Pancreas (tissue), 10 donors: Measurements from ENCODE around the gene PFN4. TPM values are rescaled to one million over a fixed set of nuclear protein-coding genes. Genes with fewer than 3 reads are reported as not detected.

Experiments used
- ATAC-seq, 4 donors: fragments of 200-7000 bp; cut with Tn5 transposase; one replicate each; pipeline versions ENCODE4 v1.8.0 to v1.9.1; 2020; ENCODE audit warnings: mild to moderate bottlenecking in 4 of 4, moderate library complexity in 4 of 4
- DNase-seq, 6 donors: peaks; one replicate each; pipeline ENCODE4 v3.0.0-alpha.2; 2020
- FAIRE-seq: peaks from 2 replicates; lab custom pipeline; 2012; peaks lifted over from hg19 to GRCh38; lab: Jason Lieb, UNC
- H3K27ac ChIP-seq, 4 donors: fragments of 200-600 bp; sonication (generic); 1 replicate in 3 of 4; 2 replicates in 1 of 4; pipeline versions ENCODE4 v1.5.0 to v1.8.0; 2020
- H3K27me3 ChIP-seq, 4 donors: fragments of 200-600 bp; one replicate each; pipeline ENCODE4 v1.8.0; 2021
- H3K36me3 ChIP-seq, 3 donors: fragments of 200-600 bp; sonication (generic) in 1 of 3; one replicate each; pipeline versions ENCODE4 v1.5.0 to v1.8.0; 2020 to 2021
- H3K4me1 ChIP-seq, 3 donors: fragments of 200-600 bp; one replicate each; pipeline ENCODE4 v1.8.0; 2021
- H3K4me3 ChIP-seq, 4 donors: fragments of 200-600 bp; sonication (generic) in 2 of 4; one replicate each; pipeline versions ENCODE4 v1.5.0 to v1.8.0; 2020 to 2021
- H3K9me3 ChIP-seq, 4 donors: fragments of 200-600 bp; one replicate each; pipeline ENCODE4 v1.8.0; 2021
- CTCF ChIP-seq, 4 donors: fragments of 200-600 bp; sonication (generic) in 3 of 4; IDR thresholded peaks; one replicate each; pipeline versions ENCODE4 v1.5.0 to v1.8.0; 2021; ENCODE audit warnings: antibody characterized with exemption in 4 of 4
- WGBS, 2 donors: extraction: QIAGEN DNeasy Blood & Tissue Kit; methylation state at CpG; one replicate each; pipeline ENCODE4 v1.1.7; 2013; 5-methylcytosine and 5-hydroxymethylcytosine counted together
- intact Hi-C, 3 donors: fragments of 100-400 bp; cut with DNase I; formaldehyde crosslinking; loops; one replicate each; pipeline versions ENCODE4 v1.11.1 to v1.14.2; 2022
- polyA plus RNA-seq, 2 donors: library from polyadenylated mRNA; stranded (reverse); fragments of 200-250 nt; gene quantifications; one replicate each; pipeline ENCODE4 v1.2.3, GENCODE V29; 2013
- total RNA-seq, 6 donors: library from RNA; stranded (reverse); fragmentation: NEBNext Ultra II Directional in 4 of 6; extraction: Animal tissue kit (Norgen Biotek cat#: 25700) in 4 of 6; gene quantifications; one replicate each; pipeline versions ENCODE4 v1.2.1 to v1.2.4, GENCODE V29; 2021 to 2023
- donor health status: healthy with polysubstance abuse.
- donor health status: DM: no; HTN: no; CAD: no; lungs with moderate emphysema.
- donor health status: DM: no; HTN: no; CAD: no.
- donor health status: control.
- donor health status: control.
- donor health status: Bipolar disorder and iron deficiency.
- donor health status: DM: yes; HTN: yes; CAD: no.
- donor health status: DM: no; HTN: no; CAD: no.
- donor health status: DM: no; HTN: no; CAD: no.
- donor health status: DM: yes; HTN: yes; CAD: no.

PFN4 gene
- total and polyA plus RNA-seq, 8 donors, result 0.16 to 0.63 (median 0.41) TPM

- FAIRE-seq, result no peak
- no peak overlapping the region for H3K27ac ChIP-seq
- intact Hi-C loops, result no loop called here
Measured at GRCh38 chr2:24125956-24126355, 2.8 kb upstream of the PFN4 start.

GRCh38 chr2:24123922-24124580, 917 bp upstream of the PFN4 start:
- ATAC-seq, result peak in 3 of 4 donors; percentile 1 to 22 (median 3)
- no peaks in the 10 kb centered on the region for H3K9me3 ChIP-seq
- TF ChIP-seq CTCF (IDR thresholded peaks at IDR 0.05), result no peak
- peak overlapping the region; percentile 55 to 73 (median 68) for H3K4me3 ChIP-seq
- no peaks in the 10 kb centered on the region for H3K36me3 ChIP-seq
- WGBS, 2 donors, result 11% methylated on average over 9 of the region's 9 CpGs
- peaks cover 0 to 10% (median 5%) of the 10 kb centered on the region in 3 donors for H3K4me1 ChIP-seq
- FAIRE-seq, result no peak
- H3K27me3 ChIP-seq, result no peaks in the 10 kb centered on the region
- peak overlapping the region; percentile 66 to 89 (median 82) for H3K27ac ChIP-seq
- no peak for DNase-seq
- intact Hi-C loops, result no loop called here

More at GRCh38 chr2:24125956-24126355, 2.8 kb upstream of the PFN4 start:
- Histone ChIP-seq H3K27me3 (no peaks in the 10 kb centered on the region), H3K4me3 (no peak overlapping the region), H3K4me1 (peaks cover 0 to 10% (median 5%) of the 10 kb centered on the region in 3 donors), H3K9me3 (no peaks in the 10 kb centered on the region), H3K36me3 (no peaks in the 10 kb centered on the region)
- ATAC-seq (no peak), DNase-seq (no peak)
- 53 to 54% methylated on average over 1 of the region's 1 CpG for WGBS, 2 donors
- no peak for TF ChIP-seq CTCF (IDR thresholded peaks at IDR 0.05)

DNA sequence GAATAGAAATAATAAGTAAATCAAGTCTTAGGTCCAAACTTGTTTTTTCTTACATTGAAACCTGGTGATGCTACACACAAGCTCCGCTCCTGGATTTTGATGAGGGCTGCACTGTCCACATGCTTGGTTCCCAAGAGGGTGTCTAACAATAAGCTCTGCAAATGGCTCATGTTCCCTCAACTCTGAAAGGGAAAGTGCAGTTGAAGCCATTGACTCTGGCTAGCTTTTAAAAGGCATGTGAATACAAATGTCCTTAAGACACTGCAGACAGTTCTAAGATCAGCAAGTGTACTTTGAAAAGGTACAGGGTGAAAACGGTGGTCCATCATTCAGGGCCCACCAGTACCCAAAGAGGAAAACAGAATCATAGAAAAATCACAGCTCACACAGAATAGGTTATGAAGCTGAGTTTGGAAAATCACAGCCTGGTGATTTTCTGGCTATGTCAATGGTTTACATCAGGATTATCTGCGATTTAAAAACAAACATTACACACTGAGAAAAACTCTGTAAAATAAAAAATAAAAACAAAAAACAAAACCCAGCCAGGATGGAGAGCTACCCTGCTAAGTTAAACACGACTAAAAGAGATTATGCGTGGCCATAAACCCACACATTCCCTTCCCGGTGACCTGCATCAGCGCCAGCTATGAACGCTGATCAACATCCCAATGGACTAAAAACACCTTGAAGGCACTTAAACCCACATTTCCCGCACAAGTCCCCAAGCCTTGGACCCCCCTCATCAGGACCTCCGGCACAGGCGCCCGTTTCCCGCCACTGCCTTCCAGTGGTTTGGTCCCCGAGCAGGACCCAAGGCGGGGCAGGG, 554 bp downstream of the PFN4 start:
- ATAC-seq, result peak in 1 of 4 donors; percentile 6
- WGBS, 2 donors, result 7 to 8% methylated on average over 15 of the region's 15 CpGs
- no peak for DNase-seq
- Histone ChIP-seq H3K36me3 (no peaks in the 10 kb centered on the region), H3K27me3 (no peaks in the 10 kb centered on the region), H3K27ac (peak overlapping the region; percentile 66 to 89 (median 82)), H3K4me1 (peaks cover 0 to 10% (median 5%) of the 10 kb centered on the region in 3 donors), H3K4me3 (peak overlapping the region; percentile 55 to 73 (median 68)), H3K9me3 (no peaks in the 10 kb centered on the region)
- FAIRE-seq, result no peak
- TF ChIP-seq CTCF (IDR thresholded peaks at IDR 0.05), result no peak
- intact Hi-C loops, result no loop called here

DNA sequence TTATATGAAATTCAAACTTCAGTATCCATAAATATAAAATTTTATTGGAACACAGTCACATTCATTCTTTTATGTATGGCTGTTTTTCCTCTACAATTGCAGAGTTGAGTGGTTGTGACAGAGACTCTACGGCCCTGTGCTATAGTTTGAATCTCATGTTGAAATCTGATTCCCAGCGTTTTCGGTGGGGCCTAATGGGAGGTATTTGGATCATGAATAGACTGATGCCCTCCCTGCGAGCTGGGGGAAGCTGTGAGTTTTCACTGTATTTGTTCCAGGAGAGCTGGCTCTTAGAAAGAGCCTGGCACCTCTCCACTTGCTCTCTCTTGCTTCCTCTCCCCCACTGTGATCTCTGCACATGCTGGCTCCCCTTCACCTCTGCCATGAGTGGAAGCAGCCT, 1.7 kb downstream of the PFN4 start:
- H3K4me3 ChIP-seq, result no peak overlapping the region
- FAIRE-seq, result no peak
- H3K27me3 ChIP-seq, result no peaks in the 10 kb centered on the region
- no peaks in the 10 kb centered on the region for H3K9me3 ChIP-seq
- DNase-seq, result no peak
- no peak for ATAC-seq
- no peak for TF ChIP-seq CTCF (IDR thresholded peaks at IDR 0.05)
- WGBS, 2 donors, result 80 to 83% methylated on average over 4 of the region's 4 CpGs
- H3K4me1 ChIP-seq, result peaks cover 0 to 10% (median 5%) of the 10 kb centered on the region in 3 donors
- intact Hi-C loops, result no loop called here
- no peak overlapping the region for H3K27ac ChIP-seq
- no peaks in the 10 kb centered on the region for H3K36me3 ChIP-seq
